Left lung (tissue), 10 donors: ENCODE results near the gene IFNL1. TPM values are rescaled to one million over a fixed set of nuclear protein-coding genes. Genes with fewer than 3 reads are reported as not detected.
A peak's percentile ranks its signal among the peaks of the same experiment; 100 is the strongest.
"Not testable (repeated sequence)": the region's sequence is repeated elsewhere in the genome, so short reads cannot be mapped to it uniquely, and the experiment has no call there.

Source experiments
- ATAC-seq: fragments of 200-7000 bp; cut with Tn5 transposase; one replicate; pipeline ENCODE4 v1.9.1; 2020; ENCODE audit warnings: moderate library complexity
- DNase-seq, 4 donors: peaks; one replicate each; pipeline ENCODE4 v3.0.0-alpha.2; 2013 to 2020
- H3K27ac ChIP-seq, 2 donors: fragments of 200-600 bp; sonication (generic) in 1 of 2; one replicate each; pipeline versions ENCODE4 v1.5.0 to v1.8.0; 2020 to 2021
- H3K27me3 ChIP-seq, 2 donors: fragments of 200-600 bp; sonication (generic) in 1 of 2; one replicate each; pipeline versions ENCODE4 v1.5.0 to v1.8.0; 2020 to 2021
- H3K36me3 ChIP-seq, 2 donors: fragments of 200-600 bp; sonication (generic) in 1 of 2; one replicate each; pipeline versions ENCODE4 v1.5.0 to v1.8.0; 2020 to 2021
- H3K4me1 ChIP-seq, 2 donors: fragments of 200-600 bp; one replicate each; pipeline ENCODE4 v1.8.0; 2021
- H3K4me3 ChIP-seq, 2 donors: fragments of 200-600 bp; sonication (generic) in 1 of 2; one replicate each; pipeline versions ENCODE4 v1.5.0 to v1.8.0; 2020 to 2021; ENCODE audit warnings: mild to moderate bottlenecking in 1 of 2
- H3K9me3 ChIP-seq, 2 donors: fragments of 200-600 bp; sonication (generic) in 1 of 2; one replicate each; pipeline versions ENCODE4 v1.5.0 to v1.8.0; 2020 to 2021
- CTCF ChIP-seq, 2 donors: fragments of 200-600 bp; sonication (generic) in 1 of 2; IDR thresholded peaks; one replicate each; pipeline versions ENCODE4 v1.5.0 to v1.8.0; 2021; ENCODE audit warnings: antibody characterized with exemption in 2 of 2
- intact Hi-C, 2 donors: fragments of 100-400 bp; cut with DNase I; formaldehyde crosslinking; loops; one replicate each; pipeline versions ENCODE4 v1.11.2 to v1.14.2; 2022
- polyA plus RNA-seq, 6 donors: library from polyadenylated mRNA; unstranded; fragments of 120-200 nt; gene quantifications; one replicate each; pipeline ENCODE4 v1.2.1, GENCODE V29; 2013; ENCODE audit not compliant: insufficient read length in 6 of 6
- total RNA-seq, 2 donors: library from RNA; stranded (reverse); fragmentation: NEBNext Ultra II Directional; extraction: Animal tissue kit (Norgen Biotek cat#: 25700); gene quantifications; one replicate each; pipeline ENCODE4 v1.2.1, GENCODE V29; 2021
- donor health status: DM: no; HTN: yes; CAD: no.
- donor health status: DM: no; HTN: no; CAD: no.

IFNL1 gene
- total and polyA plus RNA-seq, 8 donors, result not detected

GRCh38 chr19:39329948-39330347 is 33.7 kb downstream of the IFNL1 start:
- ATAC-seq (no peak), DNase-seq (no peak)
- H3K27me3 ChIP-seq, result no peaks in the 10 kb centered on the region
- no peaks in the 10 kb centered on the region for H3K9me3 ChIP-seq
- H3K36me3 ChIP-seq, result peaks cover 0 to 49% of the 10 kb centered on the region in 2 donors
- H3K4me1 ChIP-seq, result peaks cover 0 to 77% of the 10 kb centered on the region in 2 donors
- H3K27ac ChIP-seq, result no peak overlapping the region
- TF ChIP-seq CTCF (IDR thresholded peaks at IDR 0.05), result no peak
- no peak overlapping the region for H3K4me3 ChIP-seq
- intact Hi-C loops, result loop anchor here in 1 of 2 donors (5.0 kb wide), 1 partner anchor 208 kb away; no protein-coding TSS in a partner anchor

- ATAC-seq, result no peak
- peaks cover 0 to 45% of the 10 kb centered on the region in 2 donors for H3K36me3 ChIP-seq
- no peaks in the 10 kb centered on the region for H3K9me3 ChIP-seq
- H3K27ac ChIP-seq, result no peak overlapping the region
- intact Hi-C loops, result no loop called here
- H3K4me3 ChIP-seq, result no peak overlapping the region
- DNase-seq, result no peak
- H3K4me1 ChIP-seq, result peaks cover 0 to 88% of the 10 kb centered on the region in 2 donors
- TF ChIP-seq CTCF (IDR thresholded peaks at IDR 0.05), result no peak
- no peaks in the 10 kb centered on the region for H3K27me3 ChIP-seq
These were observed 36.1 kb downstream of the IFNL1 start for GRCh38 chr19:39332293-39332692.

GRCh38 chr19:39332738-39333137 is 36.5 kb downstream of the IFNL1 start:
- Histone ChIP-seq H3K36me3 (peaks cover 0 to 40% of the 10 kb centered on the region in 2 donors), H3K4me1 (peaks cover 0 to 88% of the 10 kb centered on the region in 2 donors)
- H3K27me3 ChIP-seq, ATAC-seq, H3K9me3 ChIP-seq, H3K27ac ChIP-seq, DNase-seq, intact Hi-C loops, H3K4me3 ChIP-seq: not testable (repeated sequence)

- TF ChIP-seq CTCF (IDR thresholded peaks at IDR 0.05), result no peak
- Histone ChIP-seq H3K9me3 (no peaks in the 10 kb centered on the region), H3K4me1 (peaks cover 0 to 86% of the 10 kb centered on the region in 2 donors), H3K4me3 (peak overlapping the region in 1 of 2 donors; percentile 76), H3K27me3 (no peaks in the 10 kb centered on the region), H3K27ac (no peak overlapping the region), H3K36me3 (peaks cover 0 to 34% of the 10 kb centered on the region in 2 donors)
- ATAC-seq, result no peak
- DNase-seq, result no peak
- intact Hi-C loops, result no loop called here
These were observed 37.3 kb downstream of the IFNL1 start for GRCh38 chr19:39333507-39333906.

- DNase-seq, result no peak
- TF ChIP-seq CTCF (IDR thresholded peaks at IDR 0.05), result no peak
- H3K36me3 ChIP-seq, result peaks cover 0 to 24% of the 10 kb centered on the region in 2 donors
- H3K4me1 ChIP-seq, result peaks cover 0 to 79% of the 10 kb centered on the region in 2 donors
- no peaks in the 10 kb centered on the region for H3K27me3 ChIP-seq
- H3K27ac ChIP-seq, result peak overlapping the region; percentile 83 to 96
- H3K9me3 ChIP-seq, result no peaks in the 10 kb centered on the region
- intact Hi-C loops, result no loop called here
- peak overlapping the region; percentile 21 to 76 for H3K4me3 ChIP-seq
- no peak for ATAC-seq
These were observed 38.3 kb downstream of the IFNL1 start for GRCh38 chr19:39334444-39334976.

GRCh38 chr19:39335168-39335548 is 39.0 kb downstream of the IFNL1 start:
- Histone ChIP-seq H3K27me3 (no peaks in the 10 kb centered on the region), H3K4me3 (peak overlapping the region; percentile 21 to 76), H3K9me3 (no peaks in the 10 kb centered on the region), H3K27ac (peak overlapping the region; percentile 83 to 96), H3K4me1 (peaks cover 0 to 79% of the 10 kb centered on the region in 2 donors), H3K36me3 (peaks cover 0 to 18% of the 10 kb centered on the region in 2 donors)
- TF ChIP-seq CTCF (IDR thresholded peaks at IDR 0.05), result no peak
- ATAC-seq, result peak; percentile 27
- intact Hi-C loops, result no loop called here
- no peak for DNase-seq
